GM10266 (cell line): Measurements from ENCODE around the gene CTDSP2.

Experiments used
- DNase-seq: peaks from one replicate; pipeline ENCODE4 v3.0.0; 2012; ENCODE audit errors: extremely low spot score
- TF ChIP-seq, protein P1 (sequence below): IDR thresholded peaks from 2 replicates; pipeline ENCODE4 v1.5.1; 2012; ENCODE audit warnings: mild to moderate bottlenecking, low read depth; ENCODE audit not compliant: control insufficient read depth, insufficient read depth; ENCODE audit errors: missing control alignments

Gene CTDSP2

DNA sequence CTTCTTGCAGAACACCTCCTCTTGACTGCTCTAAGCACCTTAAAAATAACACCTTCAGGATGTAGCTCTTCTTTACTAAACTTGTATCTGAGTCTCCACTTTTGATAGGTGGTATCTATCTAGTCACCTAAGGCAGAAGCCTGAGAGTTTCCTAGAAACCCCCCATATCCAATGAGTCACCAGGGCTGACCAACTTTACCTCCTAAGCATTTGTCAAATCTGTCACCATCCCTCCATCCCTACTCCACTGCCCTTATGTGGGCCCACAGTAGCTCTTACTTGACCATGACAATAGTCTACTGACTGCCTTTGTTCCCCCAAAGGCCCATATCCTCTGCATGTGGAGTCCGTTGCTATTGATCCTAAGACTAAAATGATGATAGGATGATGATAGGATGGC is 43.9 kb downstream of the CTDSP2 start:
- DNase-seq, result no peak
- TF ChIP-seq, protein P1, sequence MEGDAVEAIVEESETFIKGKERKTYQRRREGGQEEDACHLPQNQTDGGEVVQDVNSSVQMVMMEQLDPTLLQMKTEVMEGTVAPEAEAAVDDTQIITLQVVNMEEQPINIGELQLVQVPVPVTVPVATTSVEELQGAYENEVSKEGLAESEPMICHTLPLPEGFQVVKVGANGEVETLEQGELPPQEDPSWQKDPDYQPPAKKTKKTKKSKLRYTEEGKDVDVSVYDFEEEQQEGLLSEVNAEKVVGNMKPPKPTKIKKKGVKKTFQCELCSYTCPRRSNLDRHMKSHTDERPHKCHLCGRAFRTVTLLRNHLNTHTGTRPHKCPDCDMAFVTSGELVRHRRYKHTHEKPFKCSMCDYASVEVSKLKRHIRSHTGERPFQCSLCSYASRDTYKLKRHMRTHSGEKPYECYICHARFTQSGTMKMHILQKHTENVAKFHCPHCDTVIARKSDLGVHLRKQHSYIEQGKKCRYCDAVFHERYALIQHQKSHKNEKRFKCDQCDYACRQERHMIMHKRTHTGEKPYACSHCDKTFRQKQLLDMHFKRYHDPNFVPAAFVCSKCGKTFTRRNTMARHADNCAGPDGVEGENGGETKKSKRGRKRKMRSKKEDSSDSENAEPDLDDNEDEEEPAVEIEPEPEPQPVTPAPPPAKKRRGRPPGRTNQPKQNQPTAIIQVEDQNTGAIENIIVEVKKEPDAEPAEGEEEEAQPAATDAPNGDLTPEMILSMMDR, result no peak

DNA sequence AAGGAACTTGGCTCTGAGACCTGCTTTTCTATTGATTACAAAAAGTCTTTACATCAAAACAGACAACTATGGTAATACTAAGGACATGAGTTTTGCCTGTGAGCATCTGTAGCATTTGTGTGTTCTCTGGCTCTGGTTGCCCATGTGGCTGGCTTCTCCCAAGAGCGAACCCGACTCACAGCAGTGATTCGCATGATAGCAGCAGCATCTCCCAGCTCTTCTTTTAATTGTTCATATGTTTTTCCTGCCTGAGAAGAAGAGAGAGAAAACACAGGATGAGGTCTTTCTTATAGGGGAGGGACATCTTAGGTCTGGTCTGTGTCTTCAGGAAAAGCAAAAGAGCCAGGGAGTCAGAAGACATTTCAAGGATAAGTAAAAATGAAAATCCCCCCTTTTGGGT is 45.6 kb downstream of the CTDSP2 start:
- no peak for DNase-seq
- TF ChIP-seq, protein P1, result no peak

DNA sequence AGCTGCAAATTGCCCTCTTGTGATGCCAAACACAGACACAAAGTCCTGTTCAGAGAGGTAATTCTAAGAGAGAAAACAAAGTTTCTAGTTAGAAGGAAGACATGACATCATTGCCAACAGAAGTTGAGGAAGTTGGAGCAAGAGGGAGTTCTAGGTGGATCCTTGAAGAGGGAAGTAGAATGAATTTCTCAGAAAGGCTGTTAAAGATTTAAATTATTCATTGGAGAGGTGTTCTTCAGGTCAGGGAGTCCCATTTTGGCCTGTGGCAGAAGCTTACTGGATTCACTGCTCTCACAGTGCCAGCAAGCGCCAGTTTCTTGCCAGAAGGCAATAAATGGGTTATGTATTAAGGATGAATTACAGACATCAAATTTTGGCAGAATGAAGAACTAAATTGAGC is 48.6 kb downstream of the CTDSP2 start:
- no peak for DNase-seq
- TF ChIP-seq, protein P1, result no peak

DNA sequence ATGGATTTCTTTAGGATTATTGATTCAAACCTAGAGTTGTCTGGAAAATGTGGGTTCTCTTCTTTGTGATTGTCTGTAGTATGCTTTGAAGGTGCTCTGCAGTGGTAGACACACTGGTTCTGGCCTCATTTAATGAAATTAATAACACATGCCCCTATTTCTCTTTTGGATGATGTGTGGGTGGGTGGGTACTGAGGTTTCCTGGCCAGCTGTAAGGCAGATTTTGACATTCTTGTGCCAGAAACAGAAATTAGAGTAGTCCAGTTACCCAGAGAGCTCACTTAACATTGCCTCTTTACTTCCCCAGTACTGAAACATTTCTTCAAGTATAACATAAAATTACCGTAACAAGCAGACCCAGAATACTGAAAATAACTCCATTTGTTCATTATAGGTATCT is 49.5 kb downstream of the CTDSP2 start:
- no peak for DNase-seq
- TF ChIP-seq, protein P1, result no peak

DNA sequence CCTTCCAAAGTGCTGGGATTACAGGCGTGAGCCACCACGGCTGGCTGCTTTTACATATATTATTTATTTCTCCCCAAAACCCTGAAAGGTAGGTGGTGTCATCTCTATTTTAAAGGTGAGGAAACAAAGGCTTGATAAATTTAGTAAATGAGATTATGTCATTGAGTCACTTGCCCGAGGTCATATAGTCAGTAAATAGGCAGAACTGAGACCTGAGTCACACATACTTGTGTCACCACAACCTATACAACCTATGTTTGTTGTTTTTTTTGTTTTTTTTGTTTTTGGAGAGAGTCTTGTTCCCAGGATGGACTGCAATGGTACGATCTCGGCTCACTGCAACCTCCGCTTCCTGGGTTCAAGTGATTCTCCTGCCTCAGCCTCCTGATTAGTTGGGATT is 51.2 kb downstream of the CTDSP2 start:
- TF ChIP-seq, protein P1, result no peak
- no peak for DNase-seq

DNA sequence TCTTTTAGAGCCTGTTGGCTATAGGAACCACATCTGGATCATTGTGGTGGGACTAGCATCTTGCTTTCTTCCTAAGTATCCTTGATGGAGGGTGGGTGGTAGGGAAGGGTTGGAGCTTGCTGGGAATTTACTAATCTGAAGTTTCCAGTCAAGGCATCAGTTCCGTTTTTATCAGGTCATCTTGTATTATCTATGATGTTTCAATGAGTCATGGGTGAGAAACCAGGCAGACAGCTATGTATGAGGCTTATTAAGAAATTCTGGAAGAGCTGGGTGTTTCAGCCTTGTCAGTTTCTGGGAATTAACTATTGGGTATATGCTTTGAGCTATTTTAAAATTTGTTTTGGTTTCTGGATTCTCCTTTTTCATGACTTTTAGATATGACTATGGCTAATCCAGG is 52.6 kb downstream of the CTDSP2 start:
- DNase-seq, result no peak
- TF ChIP-seq, protein P1, result no peak

DNA sequence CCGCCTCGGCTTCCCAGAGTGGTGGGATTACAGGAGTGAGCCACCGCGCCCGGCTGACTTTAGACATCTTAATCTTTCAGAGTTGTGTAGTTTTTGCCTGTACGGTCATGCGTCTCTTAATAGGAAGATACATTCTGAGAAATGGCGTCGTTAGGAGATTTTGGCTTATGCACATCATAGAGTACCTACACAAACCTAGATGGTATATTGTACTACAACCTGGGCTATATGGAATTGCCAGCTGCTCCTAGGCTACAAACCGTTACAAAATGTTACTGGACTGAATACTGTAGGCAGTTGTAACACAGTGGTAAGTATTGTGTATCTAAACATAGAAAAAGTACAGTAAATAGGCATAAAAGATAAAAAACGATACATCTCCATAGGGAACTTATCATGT is 62.7 kb downstream of the CTDSP2 start:
- TF ChIP-seq, protein P1, result no peak
- no peak for DNase-seq
